GM12872 (cell line): Measurements from ENCODE around the gene KCNN3.

Experiments used
- TF ChIP-seq, protein P1 (sequence below): IDR thresholded peaks from 3 replicates; pipeline ENCODE4 v1.5.1; 2011; ENCODE audit warnings: low read depth, mild to moderate bottlenecking, low read length, moderate library complexity; ENCODE audit not compliant: insufficient read depth

The KCNN3 gene

DNA sequence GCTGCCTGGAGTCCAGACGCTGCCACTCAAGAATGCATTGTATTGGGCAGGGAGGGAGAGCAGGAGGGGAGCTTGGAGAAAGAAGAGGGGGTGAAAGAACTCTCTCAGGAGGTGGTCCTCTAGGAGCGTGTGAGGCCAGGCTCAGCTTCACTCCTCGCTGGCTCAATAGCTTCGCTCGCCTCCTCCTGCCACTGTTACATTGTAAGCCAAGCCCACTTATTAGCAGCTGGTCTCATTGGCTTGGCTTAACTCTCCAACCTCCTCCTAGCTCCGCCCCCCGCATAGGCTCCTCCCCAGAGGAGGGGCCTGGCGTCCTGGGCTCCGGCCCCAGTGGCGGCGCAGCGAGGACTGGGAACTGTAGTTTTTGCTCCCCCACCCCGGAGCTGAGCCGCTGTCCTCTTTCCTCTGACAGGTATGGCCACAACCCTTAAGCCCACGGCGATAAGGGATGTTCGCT, at the start of gene KCNN3:
KCNN3 (minus strand) TSS at position 167 of the 457 bp plus-strand sequence. CDS start 317 bp downstream, outside the sequence.
- TF ChIP-seq, protein P1, sequence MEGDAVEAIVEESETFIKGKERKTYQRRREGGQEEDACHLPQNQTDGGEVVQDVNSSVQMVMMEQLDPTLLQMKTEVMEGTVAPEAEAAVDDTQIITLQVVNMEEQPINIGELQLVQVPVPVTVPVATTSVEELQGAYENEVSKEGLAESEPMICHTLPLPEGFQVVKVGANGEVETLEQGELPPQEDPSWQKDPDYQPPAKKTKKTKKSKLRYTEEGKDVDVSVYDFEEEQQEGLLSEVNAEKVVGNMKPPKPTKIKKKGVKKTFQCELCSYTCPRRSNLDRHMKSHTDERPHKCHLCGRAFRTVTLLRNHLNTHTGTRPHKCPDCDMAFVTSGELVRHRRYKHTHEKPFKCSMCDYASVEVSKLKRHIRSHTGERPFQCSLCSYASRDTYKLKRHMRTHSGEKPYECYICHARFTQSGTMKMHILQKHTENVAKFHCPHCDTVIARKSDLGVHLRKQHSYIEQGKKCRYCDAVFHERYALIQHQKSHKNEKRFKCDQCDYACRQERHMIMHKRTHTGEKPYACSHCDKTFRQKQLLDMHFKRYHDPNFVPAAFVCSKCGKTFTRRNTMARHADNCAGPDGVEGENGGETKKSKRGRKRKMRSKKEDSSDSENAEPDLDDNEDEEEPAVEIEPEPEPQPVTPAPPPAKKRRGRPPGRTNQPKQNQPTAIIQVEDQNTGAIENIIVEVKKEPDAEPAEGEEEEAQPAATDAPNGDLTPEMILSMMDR, result no peak

GRCh38 chr1:154913273-154913672, 43.2 kb upstream of the KCNN3 start:
- TF ChIP-seq, protein P1, result no peak

DNA sequence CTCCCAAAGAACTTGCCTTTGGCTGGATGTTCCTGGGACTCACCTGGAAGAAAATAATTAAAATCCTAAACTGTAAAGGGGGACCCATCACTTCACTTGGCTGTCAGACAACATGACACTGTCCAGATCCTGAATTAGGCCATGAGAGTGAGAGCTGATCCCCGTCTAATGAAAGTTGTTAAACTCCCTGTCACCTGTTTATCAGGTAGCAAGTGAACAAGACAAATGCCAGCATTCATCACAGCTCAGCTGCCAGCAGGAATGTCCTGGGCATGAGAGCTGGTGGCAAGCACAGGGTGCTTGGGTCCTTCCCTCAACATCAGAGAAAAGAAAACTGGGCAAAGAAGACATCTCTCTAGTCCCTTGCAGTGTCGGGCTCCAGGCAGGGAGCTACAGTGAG, 42.7 kb upstream of the KCNN3 start:
- TF ChIP-seq, protein P1, result no peak

- TF ChIP-seq, protein P1, result no peak
Measured at GRCh38 chr1:154911691-154912550, 41.8 kb upstream of the KCNN3 start.

- TF ChIP-seq, protein P1, result no peak
Measured at GRCh38 chr1:154910851-154911250, 40.8 kb upstream of the KCNN3 start.

DNA sequence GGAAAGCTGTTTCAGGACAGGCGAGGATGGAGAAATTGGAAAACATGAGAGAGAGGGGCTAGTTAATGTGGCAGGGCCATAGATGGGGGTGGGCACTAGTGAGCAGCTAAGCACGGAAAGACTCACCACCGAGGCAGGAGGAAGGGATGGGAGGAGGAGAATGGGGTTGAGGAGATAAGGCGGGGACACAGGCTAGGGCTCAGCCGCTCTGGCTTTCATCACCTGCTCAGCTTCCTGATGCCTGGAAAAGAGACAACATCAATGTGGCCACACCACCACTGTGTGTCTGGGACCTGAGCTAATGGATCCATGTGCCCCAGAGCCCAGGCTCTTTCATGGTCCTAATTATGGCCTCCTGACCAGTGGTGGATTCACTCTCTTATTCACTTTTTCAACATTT, 38.9 kb upstream of the KCNN3 start:
- TF ChIP-seq, protein P1, result no peak

DNA sequence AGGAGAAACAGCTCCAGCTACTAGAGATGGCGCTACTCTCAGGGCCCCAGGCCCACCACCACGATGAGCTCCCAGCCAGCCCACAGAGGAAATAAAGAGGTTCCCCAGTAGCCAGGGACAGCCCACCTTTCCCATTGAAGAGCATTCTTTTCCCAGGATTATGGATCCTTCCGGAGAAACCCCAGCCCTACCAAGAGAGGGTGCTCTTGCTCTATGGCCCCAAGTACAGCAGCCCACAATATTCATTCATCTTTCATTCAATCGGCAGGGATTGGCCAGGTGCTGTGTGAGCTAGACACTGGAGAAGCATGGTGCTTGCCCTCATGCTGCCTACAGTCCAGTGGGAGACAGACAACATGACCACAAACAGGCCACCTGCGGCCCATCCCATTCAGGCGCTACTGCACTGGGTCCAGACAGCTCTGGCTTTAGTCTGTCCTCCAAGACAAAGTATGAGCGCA, 36.6 kb upstream of the KCNN3 start:
- TF ChIP-seq, protein P1, result peak; percentile 51; the same call in 2 of the 3 replicates
